HepG2 (cell line): ENCODE measurements around the gene PRM2. TPM values are rescaled to one million over a fixed set of nuclear protein-coding genes. Genes with fewer than 3 reads are reported as not detected.

Source experiments
- GMEB2 ChIP-seq: IDR thresholded peaks from 2 replicates; pipeline ENCODE4 v1.6.1; 2016; ENCODE audit warnings: missing biosample characterization, missing genetic modification reagents, low read depth
- GRHL1 ChIP-seq: sonication (generic); formaldehyde crosslinking; conservative IDR thresholded peaks from 2 replicates; pipeline ENCODE4 v1.8.0; 2022; ENCODE audit warnings: missing genetic modification reagents
- HNRNPLL ChIP-seq: fragments of 200-400 bp; formaldehyde crosslinking; IDR thresholded peaks from 2 replicates; pipeline ENCODE4 v1.6.1; 2017; ENCODE audit warnings: mild to moderate bottlenecking, low read depth, low read length; ENCODE audit not compliant: poor library complexity, severe bottlenecking
- SETDB1 ChIP-seq: sonication (generic); formaldehyde crosslinking; IDR thresholded peaks from 2 replicates; pipeline ENCODE4 v1.5.1; 2020; ENCODE audit warnings: missing genetic modification reagents, mild to moderate bottlenecking, borderline replicate concordance
- ZBTB33 ChIP-seq: sonication (generic); formaldehyde crosslinking; IDR thresholded peaks from 2 replicates; pipeline ENCODE4 v1.4.0; 2020; ENCODE audit warnings: missing genetic modification reagents
- ZMAT5 ChIP-seq: sonication (generic); formaldehyde crosslinking; IDR thresholded peaks from 2 replicates; pipeline ENCODE4 v1.5.0; 2020; ENCODE audit warnings: mild to moderate bottlenecking, low read depth, missing genetic modification reagents, borderline replicate concordance
- ZNF275 ChIP-seq: sonication (generic); formaldehyde crosslinking; IDR thresholded peaks from 2 replicates; pipeline ENCODE4 v1.8.0; 2022; ENCODE audit warnings: missing genetic modification reagents, mild to moderate bottlenecking, inconsistent platforms, borderline replicate concordance
- ZNF414 ChIP-seq: sonication (generic); formaldehyde crosslinking; IDR thresholded peaks from 2 replicates; pipeline ENCODE4 v1.5.0; 2020; ENCODE audit warnings: missing genetic modification reagents
- ZNF639 ChIP-seq: conservative IDR thresholded peaks from 2 replicates; pipeline ENCODE4 v1.6.1; 2018; ENCODE audit warnings: missing genetic modification reagents
- ZNF772 ChIP-seq: sonication (generic); formaldehyde crosslinking; IDR thresholded peaks from 2 replicates; pipeline ENCODE4 v1.5.0; 2020; ENCODE audit warnings: mild to moderate bottlenecking, missing genetic modification reagents
- ZNF773 ChIP-seq: sonication (generic); formaldehyde crosslinking; IDR thresholded peaks from 2 replicates; pipeline ENCODE4 v1.4.0; 2020; ENCODE audit warnings: missing genetic modification reagents, borderline replicate concordance
- ZNF781 ChIP-seq: sonication (generic); formaldehyde crosslinking; IDR thresholded peaks from 2 replicates; pipeline ENCODE4 v1.5.1; 2020; ENCODE audit warnings: borderline replicate concordance, mild to moderate bottlenecking, missing genetic modification reagents; ENCODE audit errors: not compliant biosample characterization
- ZNF788 ChIP-seq: sonication (generic); formaldehyde crosslinking; IDR thresholded peaks from 2 replicates; pipeline ENCODE4 v1.5.0; 2020; ENCODE audit warnings: mild to moderate bottlenecking, missing genetic modification reagents, borderline replicate concordance
- ZSCAN30 ChIP-seq: sonication (generic); formaldehyde crosslinking; IDR thresholded peaks from 2 replicates; pipeline ENCODE4 v1.5.0; 2020; ENCODE audit warnings: mild to moderate bottlenecking, missing genetic modification reagents
- polyA plus RNA-seq, 8 experiments: library from polyadenylated mRNA; depleted of rRNA in 3 of 8; stranded (reverse) in 7 of 8; unstranded in 1 of 8; fragments of >200 nt; fragmentation: Illumina TruSeq in 4 of 8; extraction: Trizol in 4 of 8; gene quantifications; 2 replicates each; pipeline versions ENCODE4 v1.2.1 to v1.2.3, GENCODE V29; 2011 to 2016; ENCODE audit warnings: low read depth in 4 of 8, missing spikeins in 1 of 8, mixed read lengths in 1 of 8; ENCODE audit not compliant: insufficient read depth in 1 of 8
- total RNA-seq, 5 experiments: library from RNA; depleted of rRNA; stranded (reverse); fragments of >200 nt; fragmentation: Illumina TruSeq; extraction: Trizol; gene quantifications; 2 replicates each; pipeline ENCODE4 v1.2.3, GENCODE V29; 2016; ENCODE audit warnings: low read depth in 1 of 5

PRM2 gene
- total and polyA plus RNA-seq, 2 of the 13 experiments (the other 11 are each of a cell fraction or from before 2014, with no cell fraction given), result 0.54 TPM; not detected in 1

GRCh38 chr16:11309895-11310633, 33.8 kb upstream of the PRM2 start (continued):
- TF ChIP-seq GRHL1 (CRISPR knock-in tag), result no peak
- TF ChIP-seq HNRNPLL, result no peak
- TF ChIP-seq ZNF275 (CRISPR knock-in tag), result no peak
- no peak for TF ChIP-seq ZNF773 (CRISPR knock-in tag)
- TF ChIP-seq GMEB2, result no peak
- TF ChIP-seq ZNF414 (CRISPR knock-in tag), result no peak
- TF ChIP-seq ZNF772 (CRISPR knock-in tag), result no peak; the same call in 1 of the 2 replicates
- TF ChIP-seq ZNF639 (CRISPR knock-in tag), result no peak
- no peak for TF ChIP-seq SETDB1 (CRISPR knock-in tag)
- TF ChIP-seq ZNF781 (CRISPR knock-in tag), result no peak
- TF ChIP-seq ZNF788 (CRISPR knock-in tag), result peak; percentile 31; the same call in 1 of the 2 replicates
- TF ChIP-seq ZMAT5 (CRISPR knock-in tag), result no peak
- peak; percentile 78; the same call in 1 of the 2 replicates for TF ChIP-seq ZBTB33 (CRISPR knock-in tag)
- TF ChIP-seq ZSCAN30 (CRISPR knock-in tag), result no peak
